PC-3 (cell line): ENCODE data around the gene TEC. TPM values are rescaled to one million over a fixed set of nuclear protein-coding genes. Genes with fewer than 3 reads are reported as not detected.

ENCODE experiments used
- ATAC-seq: fragments of 200-7000 bp; cut with Tn5 transposase; 2 replicates; pipeline ENCODE4 v1.9.1; 2020; ENCODE audit warnings: mild to moderate bottlenecking, moderate library complexity
- BruUV-seq: library from RNA; stranded (reverse); fragments of 400-500 nt; replicated peaks from 2 replicates; lab custom pipeline; 2021; lab: Mats Ljungman, UMichigan
- CTCF ChIA-PET: fragments of 300-600 bp; sonication (Branson Sonifier 250); formaldehyde crosslinking; loops from one replicate; lab custom pipeline; 2022; ENCODE audit warnings: antibody characterized with exemption; lab: Charles Lee
- POLR2A ChIA-PET: fragments of 300-600 bp; sonication (Branson Sonifier 250); formaldehyde crosslinking; loops from one replicate; lab custom pipeline; 2022; ENCODE audit warnings: antibody characterized with exemption; ENCODE audit not compliant: unreplicated experiment; lab: Charles Lee
- DNase-seq: peaks from one replicate; pipeline ENCODE4 v3.0.0-alpha.2; 2015
- H2AFZ ChIP-seq: fragments of 300-600 bp; sonication (generic); 2 replicates; pipeline ENCODE4 v1.6.0; 2016; ENCODE audit warnings: antibody characterized with exemption, low read length
- H3F3A ChIP-seq: fragments of 300-600 bp; sonication (generic); one replicate; pipeline ENCODE4 v1.6.0; 2017; ENCODE audit warnings: antibody characterized with exemption, low read length, control low read depth, mild to moderate bottlenecking; ENCODE audit not compliant: unreplicated experiment
- H3K27ac ChIP-seq: fragments of 300-600 bp; sonication (generic); 2 replicates; pipeline ENCODE4 v1.5.1; 2016; ENCODE audit warnings: mild to moderate bottlenecking, low read length
- H3K27me3 ChIP-seq: fragments of 300-600 bp; sonication (generic); 2 replicates; pipeline ENCODE4 v1.6.1; 2016; ENCODE audit warnings: low read length, mixed read lengths
- H3K36me3 ChIP-seq: fragments of 300-600 bp; sonication (generic); 2 replicates; pipeline ENCODE4 v1.6.1; 2016; ENCODE audit warnings: low read depth, mixed run types, low read length, mixed read lengths
- H3K4me1 ChIP-seq: fragments of 300-600 bp; sonication (generic); 2 replicates; pipeline ENCODE4 v1.5.1; 2016; ENCODE audit warnings: low read length; ENCODE audit not compliant: insufficient read depth
- H3K4me2 ChIP-seq: fragments of 300-600 bp; sonication (generic); 2 replicates; pipeline ENCODE4 v1.6.0; 2016; ENCODE audit warnings: low read length
- H3K4me3 ChIP-seq: fragments of 300-600 bp; sonication (generic); 2 replicates; pipeline ENCODE4 v1.5.1; 2016; ENCODE audit warnings: mild to moderate bottlenecking, low read length, mixed read lengths
- H3K79me2 ChIP-seq: fragments of 300-600 bp; sonication (generic); 2 replicates; pipeline ENCODE4 v1.6.1; 2017; ENCODE audit warnings: low read length, mixed read lengths
- H3K9ac ChIP-seq: fragments of 300-600 bp; sonication (generic); 2 replicates; pipeline ENCODE4 v1.6.0; 2016; ENCODE audit warnings: mild to moderate bottlenecking, low read length
- H3K9me2 ChIP-seq: fragments of 300-600 bp; sonication (generic); replicated peaks from 2 replicates; pipeline ENCODE4 v1.6.1; 2016; ENCODE audit warnings: mixed run types, low read length, mixed read lengths
- H3K9me3 ChIP-seq: fragments of 300-600 bp; sonication (generic); 2 replicates; pipeline ENCODE4 v1.6.1; 2016; ENCODE audit warnings: low read length, mixed read lengths
- H4K20me1 ChIP-seq: fragments of 300-600 bp; sonication (generic); 2 replicates; pipeline ENCODE4 v1.6.1; 2016; ENCODE audit warnings: low read length, mixed read lengths
- CTCF ChIP-seq: fragments of 300-600 bp; sonication (generic); conservative IDR thresholded peaks from 2 replicates; pipeline ENCODE4 v1.5.1; 2017; ENCODE audit warnings: antibody characterized with exemption, low read depth, mild to moderate bottlenecking, low read length
- EZH2 ChIP-seq: fragments of 300-600 bp; sonication (generic); IDR thresholded peaks from one replicate; pipeline ENCODE4 v1.6.1; 2017; ENCODE audit warnings: antibody characterized with exemption, mild to moderate bottlenecking, low read length; ENCODE audit not compliant: unreplicated experiment
- EZH2phosphoT487 ChIP-seq: fragments of 300-600 bp; sonication (generic); IDR thresholded peaks from 2 replicates; pipeline ENCODE4 v1.6.1; 2018; ENCODE audit warnings: mild to moderate bottlenecking, antibody characterized with exemption, low read length, borderline replicate concordance
- intact Hi-C: fragments of 100-400 bp; cut with micrococcal nuclease; formaldehyde crosslinking; loops from 2 replicates; pipeline ENCODE4 v1.9.0; 2023
- total RNA-seq: library from RNA; depleted of rRNA; stranded (reverse); fragments of >200 nt; gene quantifications from 2 replicates; pipeline ENCODE4 v1.2.3, GENCODE V29; 2014

TEC gene
- total RNA-seq, 1 experiment from 2014 or later: 10.4 TPM

- no peaks in the 10 kb centered on the region for H4K20me1 ChIP-seq
- no TSS peak for BruUV-seq
- ChIA-PET POLR2A (no interaction called here), CTCF (no interaction called here)
- ATAC-seq (no peak), DNase-seq (no peak)
- H3K36me3 ChIP-seq: no peaks in the 10 kb centered on the region
- no peak overlapping the region for H3K9ac ChIP-seq
- no peaks in the 10 kb centered on the region for H3K27me3 ChIP-seq
- intact Hi-C loops: no loop called here
- no peak overlapping the region for H3K27ac ChIP-seq
- H3K9me3 ChIP-seq: no peaks in the 10 kb centered on the region
- H3F3A ChIP-seq: no peaks in the 10 kb centered on the region
- peaks cover 17% of the 10 kb centered on the region for H3K4me1 ChIP-seq
- H3K4me2 ChIP-seq: no peak overlapping the region
- H3K79me2 ChIP-seq: no peaks in the 10 kb centered on the region
- TF ChIP-seq CTCF (no peak), EZH2phosphoT487 (no peak), EZH2 (no peak)
- H3K9me2 ChIP-seq: no peaks in the 10 kb centered on the region
- H3K4me3 ChIP-seq: no peak overlapping the region
- no peak overlapping the region for H2AFZ ChIP-seq
These were observed 122.0 kb downstream of the TEC start for GRCh38 chr4:48147621-48148020.

GRCh38 chr4:48141048-48141447, 128.6 kb downstream of the TEC start:
- Histone ChIP-seq H3K27ac (no peak overlapping the region), H3K9me3 (no peaks in the 10 kb centered on the region), H3K27me3 (no peaks in the 10 kb centered on the region), H4K20me1 (no peaks in the 10 kb centered on the region), H3F3A (no peaks in the 10 kb centered on the region), H2AFZ (no peak overlapping the region), H3K9me2 (no peaks in the 10 kb centered on the region), H3K36me3 (no peaks in the 10 kb centered on the region), H3K79me2 (no peaks in the 10 kb centered on the region), H3K4me3 (no peak overlapping the region), H3K9ac (no peak overlapping the region), H3K4me2 (no peak overlapping the region), H3K4me1 (peaks cover under 1% of the 10 kb centered on the region; the same call in 1 of the 2 replicates)
- ChIA-PET POLR2A (no interaction called here), CTCF (no interaction called here)
- BruUV-seq: no TSS peak
- no peak for TF ChIP-seq EZH2
- peak; percentile 61 for TF ChIP-seq CTCF
- intact Hi-C loops: no loop called here
- DNase-seq (peak; percentile 66), ATAC-seq (peak; percentile 33; the same call in 1 of the 2 replicates)

- CTCF ChIA-PET: no interaction called here
These were observed 129.9 kb downstream of the TEC start for GRCh38 chr4:48139691-48140090.

More at GRCh38 chr4:48139691-48140090, 129.9 kb downstream of the TEC start:
- peak; percentile 39 for DNase-seq
- H3K4me2 ChIP-seq: no peak overlapping the region
- no peak overlapping the region for H3K9ac ChIP-seq
- H3K79me2 ChIP-seq: no peaks in the 10 kb centered on the region
- TF ChIP-seq CTCF (no peak), EZH2 (no peak), EZH2phosphoT487 (no peak)
- H3K9me2 ChIP-seq: no peaks in the 10 kb centered on the region
- H3K27me3 ChIP-seq: no peaks in the 10 kb centered on the region
- H3F3A ChIP-seq: no peaks in the 10 kb centered on the region
- POLR2A ChIA-PET: no interaction called here
- BruUV-seq: no TSS peak
- H3K27ac ChIP-seq: no peak overlapping the region
- H3K4me1 ChIP-seq: no peaks in the 10 kb centered on the region
- H3K9me3 ChIP-seq: no peaks in the 10 kb centered on the region
- no peaks in the 10 kb centered on the region for H3K36me3 ChIP-seq
- H4K20me1 ChIP-seq: no peaks in the 10 kb centered on the region
- ATAC-seq: no peak
- H2AFZ ChIP-seq: no peak overlapping the region
- intact Hi-C loops: no loop called here
- H3K4me3 ChIP-seq: no peak overlapping the region
